Fibroblast of peridontal ligament (primary cell): ENCODE data around the gene GGN.
"Not testable (repeated sequence)": the region's sequence is repeated elsewhere in the genome, so short reads cannot be mapped to it uniquely, and the experiment has no call there.

Source experiments
- DNase-seq: peaks from one replicate; pipeline ENCODE4 v3.0.0-alpha.2; 2010; ENCODE audit errors: extremely low read depth

Gene GGN

DNA sequence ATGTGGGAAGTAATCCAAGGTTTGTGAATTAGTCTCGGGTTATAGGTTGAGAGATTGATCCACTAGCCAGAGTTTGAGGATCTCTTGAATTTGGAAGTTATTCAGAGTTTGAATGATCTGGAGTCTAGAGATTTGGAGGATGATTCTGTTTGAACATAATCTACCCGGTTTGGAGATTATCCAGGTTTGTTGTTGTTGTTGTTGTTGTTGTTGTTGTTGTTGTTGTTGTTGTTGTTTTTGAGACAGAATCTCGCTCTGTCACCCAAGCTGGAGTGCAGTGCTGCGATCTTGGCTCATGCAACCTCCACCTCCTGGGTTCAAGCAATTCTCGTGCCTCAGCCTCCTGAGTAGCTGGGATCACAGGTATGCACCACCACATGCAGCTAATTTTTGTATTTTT lies 24.1 kb upstream of the GGN start:
- not testable (repeated sequence) for DNase-seq

DNA sequence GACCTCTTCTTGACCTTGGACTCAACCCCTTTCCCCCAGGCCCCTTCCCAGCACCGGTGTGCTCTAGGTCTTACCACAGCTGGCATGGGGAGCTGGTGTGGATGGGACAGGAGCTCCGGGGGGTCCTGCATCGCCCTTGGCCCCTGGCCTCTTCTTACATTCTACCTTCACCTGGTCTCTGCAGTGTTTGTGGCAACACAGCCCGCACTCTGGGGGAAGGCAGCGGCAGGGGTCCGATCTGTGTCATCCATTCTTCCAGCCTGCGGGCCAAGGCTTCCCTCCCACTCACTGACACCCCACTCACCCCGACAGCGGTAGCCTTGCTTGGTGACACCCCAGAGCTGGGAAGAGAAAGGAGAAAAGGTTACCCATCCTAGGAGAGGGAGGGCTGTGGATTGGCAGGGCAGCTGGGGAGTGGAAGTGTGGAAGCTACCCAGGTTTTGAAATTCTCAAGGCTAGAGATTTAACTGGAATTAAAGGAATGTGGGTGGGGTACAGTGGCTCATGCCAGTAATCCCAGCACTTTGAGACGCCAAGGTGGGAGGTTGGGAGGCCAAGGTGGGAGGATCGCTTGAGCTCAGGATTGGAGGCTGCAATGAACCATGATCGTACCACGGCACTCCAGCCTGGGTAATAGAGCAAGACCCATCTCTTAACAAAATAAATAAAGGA lies 23.3 kb upstream of the GGN start:
- no peak for DNase-seq

DNA sequence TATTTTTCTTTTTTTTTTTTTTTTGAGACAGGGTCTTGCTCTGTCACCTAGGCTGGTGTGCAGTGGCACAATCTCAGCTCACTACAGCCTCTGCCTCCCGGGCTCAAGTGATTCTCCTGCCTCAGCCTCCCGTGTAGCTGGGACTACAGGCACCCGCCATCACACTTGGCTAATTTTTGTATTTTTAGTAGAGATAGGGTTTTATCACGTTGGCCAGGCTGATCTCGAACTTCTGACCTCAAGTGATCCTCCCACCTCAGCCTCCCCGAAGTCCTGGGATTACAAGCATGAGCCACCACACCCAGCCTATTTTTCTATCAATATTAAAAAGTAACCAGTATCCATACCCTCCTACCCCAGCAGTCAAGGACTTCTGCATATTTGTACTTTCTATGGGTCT lies 22.6 kb upstream of the GGN start:
- DNase-seq, result not testable (repeated sequence)

DNA sequence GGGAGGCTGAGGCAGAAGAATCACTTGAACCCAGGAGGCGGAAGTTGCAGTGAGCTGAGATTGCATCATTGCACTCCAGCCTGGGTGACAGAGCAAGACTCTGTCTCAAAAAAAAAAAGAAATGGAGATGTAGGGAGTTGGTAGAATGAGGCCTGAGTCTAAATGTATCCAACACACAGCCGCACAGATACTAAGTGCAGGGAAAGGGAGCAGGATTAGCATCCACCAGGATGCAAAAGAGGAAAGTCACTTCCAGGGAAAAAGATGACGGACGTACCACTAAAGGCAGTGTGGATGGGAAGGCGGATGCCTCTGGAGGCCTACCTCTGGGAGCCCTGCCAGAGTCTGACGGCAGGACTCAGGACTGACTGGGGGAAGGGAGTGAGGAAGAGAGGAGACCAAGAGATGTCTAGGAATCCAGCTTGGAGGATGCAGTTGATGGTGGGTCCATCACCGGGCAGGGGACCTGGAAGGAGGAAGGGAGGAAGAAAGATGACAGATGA lies 21.8 kb upstream of the GGN start:
- peak; percentile 60 for DNase-seq

DNA sequence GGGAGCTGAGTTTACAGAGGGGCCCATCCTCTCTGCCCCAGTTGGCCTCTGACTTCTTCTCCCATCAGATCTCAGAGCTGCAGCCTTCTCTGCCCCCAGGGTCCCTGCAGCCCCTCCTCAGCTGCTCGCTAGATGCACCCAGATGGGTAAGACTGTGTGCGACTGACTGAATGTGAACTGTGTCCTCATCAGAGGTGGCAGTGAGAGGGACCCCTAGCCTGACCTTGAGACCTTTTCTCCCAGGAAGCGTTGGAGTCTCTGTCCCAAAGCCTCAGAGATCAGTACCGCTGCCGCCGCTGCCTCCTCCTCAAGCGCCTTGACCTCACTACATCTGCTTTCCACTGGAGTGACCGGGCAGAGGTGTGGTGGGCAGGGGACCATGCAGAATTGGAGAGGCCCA lies 17.4 kb upstream of the GGN start:
- no peak for DNase-seq

DNA sequence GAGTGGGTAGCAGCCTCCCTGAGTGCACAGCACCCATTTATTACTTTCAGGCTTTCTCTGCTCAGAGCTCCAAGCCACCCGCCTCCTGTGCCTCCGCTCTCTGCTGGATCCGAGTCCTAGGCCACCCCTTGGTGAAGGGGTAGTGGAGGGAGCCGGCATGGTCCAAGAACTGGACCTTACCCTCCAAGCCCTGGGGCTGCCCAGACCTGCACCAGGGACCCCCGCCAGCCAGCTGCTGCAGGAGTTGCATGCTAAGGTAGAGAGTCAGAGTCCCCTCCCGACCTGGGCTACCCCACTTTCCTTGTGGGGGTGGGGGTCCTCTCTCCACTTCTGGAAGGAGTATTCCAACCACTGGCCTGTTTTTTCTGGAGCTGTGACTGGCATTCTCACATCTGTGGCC lies 17.0 kb upstream of the GGN start:
- DNase-seq, result no peak

DNA sequence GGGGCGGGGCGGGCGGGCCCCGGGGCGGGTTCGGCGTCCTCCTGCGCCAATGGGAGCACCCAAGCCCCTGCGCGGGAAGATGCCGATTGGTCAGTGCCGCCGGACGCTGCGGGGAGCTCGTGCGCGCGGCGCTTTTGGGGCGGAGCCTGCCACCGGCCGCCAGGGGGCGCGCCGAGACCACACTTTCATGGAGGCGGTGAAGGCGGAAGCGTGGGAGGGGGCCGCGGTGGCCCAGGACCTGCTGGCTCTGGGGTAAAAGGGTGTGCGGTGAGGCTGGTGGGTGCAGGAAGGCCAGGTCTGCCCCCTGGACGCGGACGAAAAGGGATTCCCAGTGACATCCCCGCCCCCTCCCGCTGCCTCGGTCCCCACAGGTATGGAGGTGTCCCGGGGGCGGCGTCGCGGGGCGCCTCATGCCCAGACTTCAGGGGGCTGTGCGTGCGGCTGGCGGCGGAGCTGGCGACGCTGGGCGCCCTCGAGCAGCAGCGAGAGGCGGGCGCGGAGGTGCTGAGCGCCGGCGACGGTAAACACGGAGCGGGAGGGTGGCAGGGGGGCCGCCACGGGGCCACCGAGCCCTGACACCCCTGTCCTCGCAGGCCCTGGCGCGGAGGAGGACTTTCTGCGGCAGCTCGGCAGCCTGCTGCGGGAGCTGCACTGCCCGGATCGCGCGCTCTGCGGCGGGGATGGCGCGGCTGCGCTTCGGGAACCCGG lies 15.3 kb upstream of the GGN start, which contains the start of gene FAM98C:
FAM98C (plus strand) TSS at position 127 of the 708 bp plus-strand sequence; CDS start at position 188, 61 bp downstream.
- peak; percentile 93 for DNase-seq

DNA sequence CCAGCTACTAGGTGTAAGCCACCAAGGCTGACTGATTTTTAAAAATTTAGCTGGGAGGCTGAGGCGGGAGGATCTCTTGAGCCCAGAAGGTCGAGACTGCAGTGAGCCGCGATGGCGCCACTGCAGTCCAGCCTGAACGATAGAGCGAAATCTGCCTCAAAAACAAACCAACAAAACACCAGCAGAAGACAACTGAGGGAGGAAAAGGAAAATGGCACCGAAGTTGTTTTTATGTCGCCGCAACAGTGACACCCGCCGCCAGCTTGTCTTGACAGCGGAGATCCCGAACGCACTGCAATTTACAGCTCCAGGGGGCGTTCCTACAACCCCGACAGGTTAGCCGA lies 14.8 kb upstream of the GGN start:
- DNase-seq, result no peak

DNA sequence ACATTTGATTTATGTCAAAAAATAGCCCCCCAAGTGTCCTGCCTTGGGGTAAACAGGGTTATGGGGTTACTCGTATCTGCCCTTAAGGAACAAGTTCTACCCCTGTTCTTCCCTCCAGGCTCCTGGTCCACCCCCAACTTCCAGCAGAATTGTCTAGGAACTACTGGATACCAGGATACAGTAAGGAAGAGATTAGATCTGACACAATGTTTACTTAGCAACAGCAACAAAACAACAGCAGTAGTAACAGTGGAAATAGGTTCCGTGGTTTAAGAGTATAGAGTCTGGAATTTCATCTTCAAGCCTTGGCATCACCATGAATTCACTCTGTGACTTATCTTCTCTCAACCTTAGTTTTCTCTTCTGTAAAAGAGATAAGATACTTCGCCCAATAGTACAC lies 13.3 kb upstream of the GGN start:
- peak; percentile 26 for DNase-seq

DNA sequence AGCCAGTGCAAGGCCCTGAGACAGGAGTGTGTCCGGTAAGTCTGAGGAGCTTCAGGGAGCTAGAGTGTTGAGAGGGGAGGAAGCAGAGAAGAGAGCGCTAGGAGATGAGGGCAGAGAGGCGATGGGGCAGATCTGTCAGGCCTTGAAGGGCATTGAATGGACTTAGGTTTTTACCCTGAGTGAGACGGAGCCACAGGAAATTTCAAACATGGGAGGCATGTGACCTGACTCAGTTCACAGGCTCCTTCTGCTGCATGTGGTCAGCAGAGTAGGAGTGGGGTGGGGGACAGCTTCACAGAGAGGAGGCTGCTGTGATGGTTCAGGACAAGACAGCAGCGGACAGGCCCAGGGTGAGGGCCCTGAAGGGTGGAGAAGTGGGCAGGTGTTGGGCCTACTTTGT lies 12.5 kb upstream of the GGN start:
- no peak for DNase-seq

DNA sequence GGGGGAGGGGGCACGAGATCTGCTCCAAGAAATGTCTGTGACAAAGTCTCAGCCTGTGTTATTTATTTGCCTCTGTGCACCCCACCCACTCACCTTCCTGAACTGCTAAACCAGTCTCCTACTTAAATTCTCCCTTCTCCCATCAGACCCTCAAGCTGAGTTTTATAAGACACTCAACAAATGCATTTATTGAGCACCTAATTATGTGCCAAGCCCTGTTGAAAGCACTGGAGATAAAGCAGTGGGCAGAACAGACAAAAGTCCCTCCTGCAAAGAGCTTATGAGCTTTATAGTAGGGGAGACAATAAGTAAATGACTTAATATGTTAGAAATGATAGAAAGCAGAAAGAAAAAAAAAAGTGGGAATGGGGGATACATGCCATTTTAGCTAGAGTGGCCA lies 11.7 kb upstream of the GGN start:
- no peak for DNase-seq

DNA sequence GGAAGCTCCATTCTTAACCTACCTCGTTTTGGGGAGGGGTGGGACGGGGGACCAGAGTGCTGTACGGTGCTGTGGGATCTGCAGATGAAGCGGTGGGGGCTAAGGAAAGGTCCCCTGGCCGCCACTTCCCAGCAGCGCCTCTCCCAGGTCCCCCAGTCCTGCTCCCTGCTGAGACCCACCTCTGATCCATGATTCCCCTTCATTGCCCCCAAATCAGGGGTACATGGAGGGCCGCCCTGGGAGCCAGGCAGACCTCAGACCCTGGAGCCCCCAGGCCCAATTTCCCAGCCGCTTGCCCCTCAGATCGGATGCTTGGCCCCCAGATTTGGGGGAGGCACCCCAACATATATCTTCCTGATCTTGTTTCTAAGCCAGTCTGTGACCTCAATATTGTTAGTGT lies 11.2 kb upstream of the GGN start:
- DNase-seq, result no peak

DNA sequence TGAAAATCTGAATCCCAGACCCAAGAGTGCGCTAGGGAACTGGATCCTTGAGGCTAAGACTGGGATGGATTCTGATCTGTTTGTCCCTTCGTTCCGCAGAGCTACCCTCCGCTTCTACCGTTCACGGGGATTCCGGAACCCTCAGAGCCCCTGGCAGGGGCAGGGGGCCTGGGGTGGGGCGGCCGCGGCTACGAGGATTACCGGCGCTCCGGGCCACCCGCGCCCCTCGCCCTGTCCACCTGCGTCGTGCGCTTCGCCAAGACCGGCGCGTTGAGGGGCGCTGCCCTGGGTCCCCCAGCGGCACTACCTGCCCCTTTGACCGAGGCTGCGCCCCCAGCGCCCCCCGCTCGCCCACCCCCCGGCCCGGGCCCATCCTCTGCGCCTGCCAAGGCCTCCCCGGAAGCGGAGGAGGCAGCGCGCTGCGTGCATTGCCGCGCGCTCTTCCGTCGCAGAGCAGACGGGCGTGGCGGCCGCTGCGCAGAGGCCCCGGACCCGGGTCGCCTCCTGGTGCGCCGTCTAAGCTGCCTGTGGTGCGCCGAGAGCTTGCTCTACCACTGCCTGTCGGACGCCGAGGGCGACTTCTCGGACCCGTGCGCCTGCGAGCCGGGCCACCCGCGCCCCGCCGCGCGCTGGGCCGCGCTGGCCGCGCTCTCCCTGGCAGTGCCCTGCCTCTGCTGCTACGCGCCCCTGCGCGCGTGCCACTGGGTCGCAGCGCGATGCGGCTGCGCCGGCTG lies 7.7 kb upstream of the GGN start:
- DNase-seq, result no peak

DNA sequence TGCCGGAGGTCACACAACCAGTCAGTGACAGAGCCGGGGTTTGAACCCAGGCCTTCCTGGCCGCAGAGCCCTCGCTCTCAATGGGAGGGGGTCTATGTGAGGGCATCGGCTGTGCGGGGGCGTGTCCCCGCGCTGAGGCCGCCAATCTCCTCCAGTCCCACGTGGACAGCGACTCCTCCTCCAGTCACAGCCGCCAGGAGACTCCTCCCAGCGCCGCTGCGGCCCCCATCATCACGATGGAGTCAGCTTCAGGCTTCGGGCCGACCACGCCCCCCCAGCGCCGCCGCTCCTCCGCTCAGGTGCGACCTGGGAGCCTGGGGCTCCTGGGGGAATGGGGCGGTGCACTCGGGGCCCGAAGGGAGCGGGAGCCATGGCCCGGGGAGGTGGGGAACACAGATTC lies 6.7 kb upstream of the GGN start:
- DNase-seq, result no peak

DNA sequence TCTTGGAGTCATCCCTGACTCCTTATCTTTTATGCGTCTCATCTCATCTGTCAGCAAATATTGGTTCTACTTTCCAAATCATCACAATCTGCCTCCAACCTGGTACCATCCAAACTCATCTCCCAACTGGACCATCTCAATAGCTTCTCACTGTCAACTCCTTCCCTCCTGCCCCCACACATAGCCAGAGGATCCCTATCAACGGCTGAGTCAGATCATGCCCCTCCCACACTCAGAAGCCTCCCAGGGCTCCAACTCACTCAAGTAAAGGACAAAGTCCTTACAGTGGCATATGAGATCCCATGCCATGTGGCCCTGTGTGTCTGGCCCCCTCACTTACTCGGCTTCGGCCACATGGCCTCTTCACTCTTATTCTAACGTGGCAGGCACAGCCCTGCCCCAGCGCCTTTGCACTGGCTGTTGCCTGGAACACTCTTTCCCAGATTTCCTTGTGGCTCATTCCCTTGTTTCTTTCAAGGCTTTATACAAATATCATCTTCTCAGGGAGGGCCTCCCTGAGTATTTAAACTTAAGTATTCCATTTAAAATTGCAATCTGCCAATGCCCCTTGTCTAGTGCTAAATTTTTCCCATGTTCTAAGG lies 5.0 kb upstream of the GGN start:
- DNase-seq, result peak; percentile 17

DNA sequence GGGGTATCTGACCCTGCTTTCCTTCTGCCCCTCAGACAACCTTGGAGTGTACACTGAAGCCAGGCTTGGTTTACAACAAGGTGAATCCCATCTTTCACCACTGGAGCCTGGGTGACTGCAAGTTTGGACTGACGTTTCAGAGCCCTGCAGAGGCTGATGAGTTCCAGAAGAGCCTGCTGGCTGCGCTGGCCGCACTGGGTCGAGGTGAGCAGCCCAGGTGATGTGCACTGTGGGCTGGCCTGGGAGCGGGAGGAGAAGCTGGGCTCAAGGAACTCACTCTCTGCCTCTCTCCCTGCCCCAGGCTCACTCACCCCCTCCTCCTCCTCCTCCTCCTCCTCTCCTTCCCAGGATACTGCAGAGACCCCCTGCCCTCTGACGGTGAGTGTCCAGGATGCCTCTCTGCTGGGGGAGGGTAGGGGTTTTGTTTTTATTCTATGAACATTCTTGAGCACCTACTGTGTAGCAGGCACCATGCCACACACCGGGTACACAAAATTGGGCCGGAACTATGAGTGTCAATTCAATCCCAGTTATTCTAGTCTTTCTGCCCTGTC lies 4.2 kb upstream of the GGN start:
- no peak for DNase-seq

DNA sequence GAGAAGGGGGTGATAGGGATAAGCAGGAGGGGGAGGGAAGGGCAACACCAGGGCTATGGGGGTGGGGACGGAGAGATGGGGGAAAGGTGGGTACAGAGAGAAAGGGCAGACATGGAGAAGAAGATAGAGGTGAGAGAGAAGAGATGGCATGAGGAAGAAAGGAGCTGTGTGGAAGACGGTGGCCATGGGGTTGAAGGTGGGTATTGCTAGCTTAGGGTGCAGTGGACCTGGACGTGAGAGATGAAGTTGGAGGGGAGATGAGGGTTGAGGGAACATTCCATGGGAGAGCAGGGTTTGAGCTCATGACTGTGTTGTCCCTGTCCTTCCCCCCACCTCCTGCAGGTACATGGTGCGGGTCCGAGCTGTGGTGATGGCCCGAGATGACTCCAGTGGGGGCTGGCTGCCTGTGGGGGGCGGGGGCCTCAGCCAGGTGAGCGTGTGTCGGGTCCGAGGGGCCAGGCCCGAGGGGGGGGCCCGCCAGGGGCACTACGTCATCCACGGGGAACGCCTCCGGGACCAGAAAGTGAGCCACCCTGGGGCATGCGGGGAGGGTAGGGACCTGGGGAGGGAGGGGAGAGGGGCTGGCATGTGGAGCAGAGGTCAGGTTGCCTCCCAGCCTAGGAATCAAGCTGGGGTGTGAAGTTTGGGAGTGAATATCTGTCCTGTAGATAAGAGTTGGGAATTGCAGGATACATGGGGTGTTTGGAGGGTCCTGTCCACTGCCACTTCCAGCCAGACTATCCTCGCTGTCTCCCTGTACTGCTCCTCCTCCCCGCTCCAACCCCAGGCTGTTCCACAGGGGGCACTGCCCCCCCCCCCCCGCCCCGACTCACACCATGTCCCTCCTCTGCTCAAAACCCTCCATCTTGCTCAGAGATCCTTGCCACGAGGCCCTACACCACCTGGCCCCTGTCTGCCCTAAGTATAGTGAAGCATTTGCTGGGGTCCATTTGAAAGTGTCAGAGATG lies 2.4 kb upstream of the GGN start:
- DNase-seq, result no peak

DNA sequence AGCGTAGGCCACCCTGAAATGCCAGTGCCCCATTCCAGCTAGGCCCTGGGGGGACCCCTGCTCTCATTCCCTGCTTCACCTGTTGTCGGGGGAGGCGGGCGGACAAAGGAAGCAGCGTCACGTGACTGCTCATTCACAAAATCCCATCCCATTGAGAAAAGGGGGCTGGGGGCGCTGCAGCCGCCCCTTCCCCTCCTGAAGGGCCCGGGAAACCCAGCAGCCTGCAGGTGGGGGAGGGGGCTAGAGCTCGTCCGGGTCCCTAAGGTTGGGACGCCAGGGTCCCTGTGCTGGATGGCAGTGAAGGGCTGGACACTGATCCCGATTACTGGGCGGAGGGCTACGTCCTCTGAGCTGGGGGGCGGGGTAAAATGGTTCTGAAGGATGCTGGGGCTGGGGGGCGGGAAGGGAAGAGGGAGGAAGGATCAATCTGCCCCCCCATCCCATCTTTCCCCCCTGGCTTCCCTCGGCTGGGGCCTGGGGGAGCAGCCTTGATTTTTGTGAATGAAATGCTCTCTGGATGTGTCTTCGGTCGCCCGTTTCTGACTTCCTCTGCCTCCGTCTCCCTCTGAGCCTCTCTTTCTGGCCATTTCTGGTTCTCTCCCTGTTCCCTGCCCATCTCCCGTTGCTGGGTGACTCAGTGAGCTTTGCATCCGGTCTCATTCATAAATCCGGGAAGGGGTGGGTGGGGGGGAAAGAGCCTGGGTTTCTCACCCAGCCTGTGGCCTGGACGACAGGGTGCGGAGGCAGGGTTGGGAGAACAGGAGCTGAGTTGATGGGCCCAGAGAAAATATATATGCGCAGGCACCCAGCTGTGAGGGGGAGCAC lies 1.5 kb upstream of the GGN start:
- DNase-seq, result peak; percentile 62

DNA sequence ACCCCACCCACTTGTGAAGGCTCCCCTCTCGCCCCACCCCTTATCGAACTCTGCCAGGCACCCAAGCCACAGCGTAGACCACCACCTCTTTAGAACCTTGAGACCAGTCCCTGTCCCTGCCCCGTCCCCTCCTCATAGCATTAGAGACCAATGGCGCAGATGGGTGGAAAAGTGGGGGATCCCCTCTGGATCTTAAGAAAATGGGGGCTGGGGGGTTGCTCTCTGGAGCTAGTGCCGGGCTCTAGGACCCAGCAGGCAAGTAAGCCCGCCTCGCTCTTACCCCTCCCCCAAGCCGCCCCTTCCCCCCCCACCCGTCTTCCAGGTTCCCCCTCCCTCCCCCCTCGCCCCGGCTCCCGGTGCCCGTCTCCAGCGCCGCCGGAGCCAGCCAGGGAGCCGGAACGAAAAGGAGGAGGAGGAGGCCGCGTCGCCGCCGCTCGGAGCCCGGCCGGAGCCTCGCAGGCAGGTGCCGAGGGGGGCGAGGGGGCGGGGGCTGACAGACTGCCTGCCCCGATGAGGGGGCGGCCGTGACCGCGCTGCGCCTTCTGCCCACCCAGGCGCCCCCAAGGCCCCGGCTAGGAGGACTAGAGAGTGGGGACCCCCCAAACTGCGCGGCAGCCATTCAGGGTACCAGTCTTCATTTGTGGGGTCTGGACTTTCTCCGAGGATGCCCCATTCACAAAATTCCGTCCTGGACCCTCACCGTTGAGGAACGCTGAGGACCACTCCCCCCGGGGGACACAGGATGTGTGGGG lies 691 bp upstream of the GGN start, which contains the start of gene SPRED3:
SPRED3 (plus strand) TSS at position 349 of the 752 bp plus-strand sequence. CDS start 1,606 bp downstream, outside the sequence.
- DNase-seq, result no peak
